Measurements from ENCODE around the gene PRKN. TPM values are rescaled to one million over a fixed set of nuclear protein-coding genes. Genes with fewer than 3 reads are reported as not detected.

Gene PRKN
- total RNA-seq, 1 experiment from 2014 or later: 2.0 TPM

DNA sequence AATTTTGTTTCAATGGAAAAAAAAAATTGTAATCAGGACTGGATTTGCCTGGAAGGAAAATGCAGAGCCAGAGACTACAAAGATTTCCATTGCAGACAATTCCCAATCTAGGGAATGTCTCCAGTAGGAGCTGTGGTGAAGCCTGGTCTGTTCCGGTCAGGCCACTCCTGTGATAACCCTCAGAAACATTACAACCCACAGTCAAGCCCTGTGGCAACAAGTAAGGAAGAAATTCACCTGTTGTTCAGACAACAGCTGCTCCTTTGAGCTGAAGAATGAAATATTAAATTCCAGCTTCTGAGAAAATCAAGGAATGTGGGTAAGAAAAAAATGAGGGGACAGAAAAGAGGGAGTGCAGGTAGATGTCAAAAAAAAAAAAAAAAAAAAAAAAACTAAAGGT is 8.0 kb downstream of the PRKN start:
- Histone ChIP-seq H2BK20ac (ENCODE audit: low read depth, low read length, poor library complexity, severe bottlenecking) (no peak overlapping the region), H4K8ac (replicated peaks; ENCODE audit: insufficient read length, low read depth, low read length) (no peak overlapping the region), H2BK12ac (ENCODE audit: insufficient read length, low read depth, low read length) (no peak overlapping the region), H4K20me1 (ENCODE audit: control insufficient read depth, insufficient read depth, insufficient read length) (no peaks in the 10 kb centered on the region), H3K23me2 (ENCODE audit: insufficient read length, low read depth, low read length, poor library complexity, severe bottlenecking) (no peaks in the 10 kb centered on the region), H3K14ac (ENCODE audit: insufficient read depth, low read length) (no peak overlapping the region), H3K9me3 (ENCODE audit: control insufficient read depth, low read depth, low read length) (no peaks in the 10 kb centered on the region), H3K4me2 (ENCODE audit: insufficient read depth, insufficient read length, low read length) (no peak overlapping the region), H2AK5ac (ENCODE audit: insufficient read length, low read length) (no peak overlapping the region), H3K79me2 (ENCODE audit: insufficient read depth, low read length) (no peaks in the 10 kb centered on the region), H4K5ac (ENCODE audit: insufficient read length, low read depth, low read length) (no peak overlapping the region), H3K23ac (ENCODE audit: insufficient read length, low read depth, low read length) (no peak overlapping the region), H3K79me1 (ENCODE audit: insufficient read depth, low read depth, low read length, poor library complexity, severe bottlenecking) (no peaks in the 10 kb centered on the region), H3K4me1 (ENCODE audit: insufficient read depth, low read length) (no peaks in the 10 kb centered on the region), H2AFZ (ENCODE audit: low read length) (no peak overlapping the region), H3K4ac (ENCODE audit: low read depth, low read length) (no peak overlapping the region), H3T11ph (ENCODE audit: low read length) (no peak overlapping the region), H4K91ac (ENCODE audit: insufficient read length, low read depth, low read length) (no peak overlapping the region), H3K18ac (ENCODE audit: insufficient read length, low read depth, low read length) (no peak overlapping the region), H2BK15ac (ENCODE audit: low read depth, low read length) (no peak overlapping the region), H3K27me3 (ENCODE audit: insufficient read depth, low read length) (no peaks in the 10 kb centered on the region), H3K27ac (ENCODE audit: insufficient read length, low read depth, low read length) (no peak overlapping the region), H3K9ac (ENCODE audit: extremely low read depth, insufficient read length, low read length) (no peak overlapping the region), H3K56ac (ENCODE audit: insufficient read length, low read depth, low read length) (no peak overlapping the region), H2BK120ac (ENCODE audit: low read depth, low read length, poor library complexity, severe bottlenecking) (no peak overlapping the region), H2BK5ac (ENCODE audit: insufficient read length, low read length) (no peak overlapping the region)
- H3K27me3 Mint-ChIP-seq (ENCODE audit: low read depth): no peaks in the 10 kb centered on the region
- no CpG with 5 or more reads among the region's 1 CpG for WGBS (ENCODE audit: extremely low coverage, insufficient read length, low lambda C conversion rate)
- H3K4me3 Mint-ChIP-seq: no peak overlapping the region
- no peak overlapping the region for H3K27ac Mint-ChIP-seq
- DNase-seq: no peak
- H3K36me3 Mint-ChIP-seq (ENCODE audit: insufficient read depth in 1 of 3, low read depth in 3 of 3): peaks cover 0 to 7% (median 2%) of the 10 kb centered on the region in 3 experiments; a peak in 4 of 7 replicates
- TF ChIP-seq, protein P1, sequence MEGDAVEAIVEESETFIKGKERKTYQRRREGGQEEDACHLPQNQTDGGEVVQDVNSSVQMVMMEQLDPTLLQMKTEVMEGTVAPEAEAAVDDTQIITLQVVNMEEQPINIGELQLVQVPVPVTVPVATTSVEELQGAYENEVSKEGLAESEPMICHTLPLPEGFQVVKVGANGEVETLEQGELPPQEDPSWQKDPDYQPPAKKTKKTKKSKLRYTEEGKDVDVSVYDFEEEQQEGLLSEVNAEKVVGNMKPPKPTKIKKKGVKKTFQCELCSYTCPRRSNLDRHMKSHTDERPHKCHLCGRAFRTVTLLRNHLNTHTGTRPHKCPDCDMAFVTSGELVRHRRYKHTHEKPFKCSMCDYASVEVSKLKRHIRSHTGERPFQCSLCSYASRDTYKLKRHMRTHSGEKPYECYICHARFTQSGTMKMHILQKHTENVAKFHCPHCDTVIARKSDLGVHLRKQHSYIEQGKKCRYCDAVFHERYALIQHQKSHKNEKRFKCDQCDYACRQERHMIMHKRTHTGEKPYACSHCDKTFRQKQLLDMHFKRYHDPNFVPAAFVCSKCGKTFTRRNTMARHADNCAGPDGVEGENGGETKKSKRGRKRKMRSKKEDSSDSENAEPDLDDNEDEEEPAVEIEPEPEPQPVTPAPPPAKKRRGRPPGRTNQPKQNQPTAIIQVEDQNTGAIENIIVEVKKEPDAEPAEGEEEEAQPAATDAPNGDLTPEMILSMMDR (conservative IDR thresholded peaks at IDR 0.05): no peak
- H3K4me1 Mint-ChIP-seq: peaks cover 16 to 21% of the 10 kb centered on the region in 2 experiments
- peaks cover 3 to 5% of the 10 kb centered on the region in 2 experiments; a peak in 4 of 5 replicates for H3K9me3 Mint-ChIP-seq
